HepG2 (cell line): ENCODE measurements around the gene VCPKMT. TPM values are rescaled to one million over a fixed set of nuclear protein-coding genes. Genes with fewer than 3 reads are reported as not detected.

Experiments
- ATAC-seq: fragments of 200-7000 bp; cut with Tn5 transposase; 3 replicates; pipeline ENCODE4 v1.9.1; 2020; ENCODE audit warnings: mild to moderate bottlenecking, moderate library complexity
- BruUV-seq: library from RNA; stranded (reverse); fragments of 400-500 nt; replicated peaks from 2 replicates; lab custom pipeline; 2021; lab: Mats Ljungman, UMichigan
- CTCF ChIA-PET: fragments of 300-600 bp; formaldehyde crosslinking; extraction: SDS; loops from one replicate; lab custom pipeline; 2021; ENCODE audit warnings: low total read pairs, inconsistent platforms, low intra/inter-chr PET ratio; lab: Yijun Ruan, JAX
- POLR2A ChIA-PET: fragments of 350-600 bp; sonication (Branson Sonifier 250); formaldehyde crosslinking; loops from one replicate; lab custom pipeline; 2020; ENCODE audit warnings: antibody characterized with exemption, inconsistent platforms; lab: Yijun Ruan, JAX
- DNase-seq: peaks from one replicate; pipeline ENCODE4 v3.0.0-alpha.2; 2015; ENCODE audit warnings: low spot score
- FAIRE-seq: peaks from 3 replicates; lab custom pipeline; 2011; peaks lifted over from hg19 to GRCh38; lab: Jason Lieb, UNC
- H2AFZ ChIP-seq: one replicate; pipeline ENCODE4 v1.6.1; 2011; ENCODE audit warnings: low read length, inconsistent platforms
- H3K27ac ChIP-seq: fragments of 300-600 bp; 3 replicates; pipeline ENCODE4 v1.8.0; 2011; ENCODE audit warnings: mixed run types, mild to moderate bottlenecking, mixed read lengths, low read length, inconsistent platforms; ENCODE audit not compliant: insufficient read depth; ENCODE audit errors: extremely low read length
- H3K27me3 ChIP-seq, 2 experiments: fragments of 200-600 bp in 1 of 2; 2 replicates in 1 of 2; 3 replicates in 1 of 2; pipeline versions ENCODE4 v1.6.0 to v1.8.0; 2011; ENCODE audit warnings: low read length in 2 of 2, mild to moderate bottlenecking in 2 of 2, moderate library complexity in 2 of 2, inconsistent platforms in 1 of 2; ENCODE audit not compliant: insufficient read depth in 2 of 2, control insufficient read depth in 1 of 2
- H3K36me3 ChIP-seq, 2 experiments: fragments of 200-600 bp in 1 of 2; replicated peaks in 1 of 2; 2 replicates in 1 of 2; 3 replicates in 1 of 2; pipeline versions ENCODE4 v1.5.1 to v1.8.0; 2011; ENCODE audit warnings: low read length in 2 of 2, inconsistent platforms in 1 of 2; ENCODE audit not compliant: insufficient read depth in 2 of 2, control insufficient read depth in 1 of 2
- H3K4me1 ChIP-seq: 2 replicates; pipeline ENCODE4 v1.5.1; 2012; ENCODE audit warnings: low read length, inconsistent platforms; ENCODE audit not compliant: insufficient read depth
- H3K4me2 ChIP-seq: 2 replicates; pipeline ENCODE4 v1.6.0; 2011; ENCODE audit warnings: low read depth, low read length, inconsistent platforms
- H3K4me3 ChIP-seq, 3 experiments: fragments of 200-600 bp in 1 of 3; sonication (generic), shearing (Covaris generic) in 1 of 3; replicated peaks in 1 of 3; 2 replicates each; pipeline ENCODE4 v1.5.1; 2011 to 2016; ENCODE audit warnings: low read length in 3 of 3, inconsistent platforms in 2 of 3, low read depth in 2 of 3, mild to moderate bottlenecking in 2 of 3, control low read depth in 1 of 3, mixed read lengths in 1 of 3; ENCODE audit not compliant: insufficient read depth in 1 of 3
- H3K79me2 ChIP-seq: one replicate; pipeline ENCODE4 v1.6.1; 2011; ENCODE audit warnings: low read length, inconsistent platforms; ENCODE audit not compliant: insufficient read depth
- H3K9ac ChIP-seq: 2 replicates; pipeline ENCODE4 v1.6.0; 2011; ENCODE audit warnings: mild to moderate bottlenecking, low read depth, low read length, inconsistent platforms; ENCODE audit not compliant: insufficient read depth
- H3K9me3 ChIP-seq: 2 replicates; pipeline ENCODE4 v1.5.1; 2012; ENCODE audit warnings: mild to moderate bottlenecking, low read length
- H4K20me1 ChIP-seq: 2 replicates; pipeline ENCODE4 v1.6.0; 2011; ENCODE audit warnings: inconsistent platforms, mild to moderate bottlenecking, low read length, moderate library complexity; ENCODE audit not compliant: insufficient read depth
- BRCA1 ChIP-seq: sonication (generic); formaldehyde crosslinking; IDR thresholded peaks from 2 replicates; pipeline ENCODE4 v1.4.0; 2020; ENCODE audit warnings: missing genetic modification reagents
- NFIB ChIP-seq: sonication (generic); formaldehyde crosslinking; IDR thresholded peaks from 2 replicates; pipeline ENCODE4 v1.9.0; 2021; ENCODE audit warnings: missing genetic modification reagents, mild to moderate bottlenecking, borderline replicate concordance
- PHB2 ChIP-seq: fragments of 450-650 bp; IDR thresholded peaks from 2 replicates; pipeline ENCODE4 v1.6.1; 2018; ENCODE audit not compliant: partially characterized antibody
- WGBS: methylation state at CpG from one replicate; pipeline ENCODE4 v1.1.6; 2017; ENCODE audit warnings: low lambda C conversion rate; 5-methylcytosine and 5-hydroxymethylcytosine counted together
- in situ Hi-C: cut with HindIII; loops from 2 replicates; pipeline ENCODE4 v1.10.0; 2017; ENCODE audit warnings: low pct_unique_long_range_greater_than_20kb; ENCODE audit not compliant: extremely low pct_ligation_motif_present
- intact Hi-C: fragments of 100-400 bp; cut with micrococcal nuclease; formaldehyde crosslinking; loops from one replicate; pipeline ENCODE4 v1.10.0; 2022; ENCODE audit not compliant: unreplicated experiment
- polyA plus RNA-seq, 8 experiments: library from polyadenylated mRNA; depleted of rRNA in 3 of 8; stranded (reverse) in 7 of 8; unstranded in 1 of 8; fragments of >200 nt; fragmentation: Illumina TruSeq in 4 of 8; extraction: Trizol in 4 of 8; gene quantifications; 2 replicates each; pipeline versions ENCODE4 v1.2.1 to v1.2.3, GENCODE V29; 2011 to 2016; ENCODE audit warnings: low read depth in 4 of 8, missing spikeins in 1 of 8, mixed read lengths in 1 of 8; ENCODE audit not compliant: insufficient read depth in 1 of 8
- total RNA-seq, 5 experiments: library from RNA; depleted of rRNA; stranded (reverse); fragments of >200 nt; fragmentation: Illumina TruSeq; extraction: Trizol; gene quantifications; 2 replicates each; pipeline ENCODE4 v1.2.3, GENCODE V29; 2016; ENCODE audit warnings: low read depth in 1 of 5
- TF ChIP-seq, protein P1 (sequence below): sonication (generic); formaldehyde crosslinking; IDR thresholded peaks from 2 replicates; pipeline ENCODE4 v1.5.1; 2020; ENCODE audit warnings: mild to moderate bottlenecking, missing genetic modification reagents
- TF ChIP-seq, protein P2 (sequence below): sonication (generic); formaldehyde crosslinking; IDR thresholded peaks from 2 replicates; pipeline ENCODE4 v1.4.0; 2020; ENCODE audit warnings: missing genetic modification reagents

VCPKMT gene
- total and polyA plus RNA-seq, 2 of the 13 experiments (the other 11 are each of a cell fraction or from before 2014, with no cell fraction given), result 3.9 to 5.4 TPM

- Histone ChIP-seq H3K27ac (no peak overlapping the region), H4K20me1 (no peaks in the 10 kb centered on the region), H3K4me2 (no peak overlapping the region), H3K4me1 (no peaks in the 10 kb centered on the region), H2AFZ (no peak overlapping the region), H3K9me3 (no peaks in the 10 kb centered on the region), H3K79me2 (no peaks in the 10 kb centered on the region), H3K4me3 (no peak overlapping the region), H3K36me3 (peaks cover 1 to 10% of the 10 kb centered on the region in 2 experiments; a peak in 1 of 5 replicates), H3K27me3 (no peaks in the 10 kb centered on the region), H3K9ac (no peak overlapping the region)
- FAIRE-seq, result no peak
- POLR2A ChIA-PET, result interaction anchor here (0.6 to 0.7 kb wide), 2 partner anchors 9 to 260 kb away, joined by 3 to 5 read pairs; no protein-coding TSS in a partner anchor
- DNase-seq, result no peak
- 98% methylated on average over 3 of the region's 3 CpGs for WGBS
- BruUV-seq, result no TSS peak
- no peak for ATAC-seq
- TF ChIP-seq BRCA1 (CRISPR knock-in tag) (no peak), PHB2 (no peak), NFIB (CRISPR knock-in tag) (no peak)
- TF ChIP-seq, protein P1, sequence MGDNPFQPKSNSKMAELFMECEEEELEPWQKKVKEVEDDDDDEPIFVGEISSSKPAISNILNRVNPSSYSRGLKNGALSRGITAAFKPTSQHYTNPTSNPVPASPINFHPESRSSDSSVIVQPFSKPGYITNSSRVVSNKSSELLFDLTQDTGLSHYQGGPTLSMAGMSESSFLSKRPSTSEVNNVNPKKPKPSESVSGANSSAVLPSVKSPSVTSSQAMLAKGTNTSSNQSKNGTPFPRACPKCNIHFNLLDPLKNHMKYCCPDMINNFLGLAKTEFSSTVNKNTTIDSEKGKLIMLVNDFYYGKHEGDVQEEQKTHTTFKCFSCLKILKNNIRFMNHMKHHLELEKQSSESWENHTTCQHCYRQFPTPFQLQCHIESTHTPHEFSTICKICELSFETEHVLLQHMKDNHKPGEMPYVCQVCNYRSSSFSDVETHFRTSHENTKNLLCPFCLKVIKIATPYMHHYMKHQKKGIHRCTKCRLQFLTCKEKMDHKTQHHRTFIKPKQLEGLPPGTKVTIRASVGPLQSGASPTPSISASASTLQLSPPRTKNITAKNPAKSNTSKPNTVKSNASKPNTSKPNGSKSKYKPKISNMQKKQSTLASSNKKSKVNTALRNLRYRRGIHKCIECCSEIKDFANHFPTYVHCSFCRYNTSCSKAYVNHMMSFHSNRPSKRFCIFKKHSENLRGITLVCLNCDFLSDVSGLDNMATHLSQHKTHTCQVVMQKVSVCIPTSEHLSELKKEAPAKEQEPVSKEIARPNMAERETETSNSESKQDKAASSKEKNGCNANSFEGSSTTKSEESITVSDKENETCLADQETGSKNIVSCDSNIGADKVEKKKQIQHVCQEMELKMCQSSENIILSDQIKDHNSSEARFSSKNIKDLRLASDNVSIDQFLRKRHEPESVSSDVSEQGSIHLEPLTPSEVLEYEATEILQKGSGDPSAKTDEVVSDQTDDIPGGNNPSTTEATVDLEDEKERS (CRISPR knock-in tag), result no peak
- TF ChIP-seq, protein P2, sequence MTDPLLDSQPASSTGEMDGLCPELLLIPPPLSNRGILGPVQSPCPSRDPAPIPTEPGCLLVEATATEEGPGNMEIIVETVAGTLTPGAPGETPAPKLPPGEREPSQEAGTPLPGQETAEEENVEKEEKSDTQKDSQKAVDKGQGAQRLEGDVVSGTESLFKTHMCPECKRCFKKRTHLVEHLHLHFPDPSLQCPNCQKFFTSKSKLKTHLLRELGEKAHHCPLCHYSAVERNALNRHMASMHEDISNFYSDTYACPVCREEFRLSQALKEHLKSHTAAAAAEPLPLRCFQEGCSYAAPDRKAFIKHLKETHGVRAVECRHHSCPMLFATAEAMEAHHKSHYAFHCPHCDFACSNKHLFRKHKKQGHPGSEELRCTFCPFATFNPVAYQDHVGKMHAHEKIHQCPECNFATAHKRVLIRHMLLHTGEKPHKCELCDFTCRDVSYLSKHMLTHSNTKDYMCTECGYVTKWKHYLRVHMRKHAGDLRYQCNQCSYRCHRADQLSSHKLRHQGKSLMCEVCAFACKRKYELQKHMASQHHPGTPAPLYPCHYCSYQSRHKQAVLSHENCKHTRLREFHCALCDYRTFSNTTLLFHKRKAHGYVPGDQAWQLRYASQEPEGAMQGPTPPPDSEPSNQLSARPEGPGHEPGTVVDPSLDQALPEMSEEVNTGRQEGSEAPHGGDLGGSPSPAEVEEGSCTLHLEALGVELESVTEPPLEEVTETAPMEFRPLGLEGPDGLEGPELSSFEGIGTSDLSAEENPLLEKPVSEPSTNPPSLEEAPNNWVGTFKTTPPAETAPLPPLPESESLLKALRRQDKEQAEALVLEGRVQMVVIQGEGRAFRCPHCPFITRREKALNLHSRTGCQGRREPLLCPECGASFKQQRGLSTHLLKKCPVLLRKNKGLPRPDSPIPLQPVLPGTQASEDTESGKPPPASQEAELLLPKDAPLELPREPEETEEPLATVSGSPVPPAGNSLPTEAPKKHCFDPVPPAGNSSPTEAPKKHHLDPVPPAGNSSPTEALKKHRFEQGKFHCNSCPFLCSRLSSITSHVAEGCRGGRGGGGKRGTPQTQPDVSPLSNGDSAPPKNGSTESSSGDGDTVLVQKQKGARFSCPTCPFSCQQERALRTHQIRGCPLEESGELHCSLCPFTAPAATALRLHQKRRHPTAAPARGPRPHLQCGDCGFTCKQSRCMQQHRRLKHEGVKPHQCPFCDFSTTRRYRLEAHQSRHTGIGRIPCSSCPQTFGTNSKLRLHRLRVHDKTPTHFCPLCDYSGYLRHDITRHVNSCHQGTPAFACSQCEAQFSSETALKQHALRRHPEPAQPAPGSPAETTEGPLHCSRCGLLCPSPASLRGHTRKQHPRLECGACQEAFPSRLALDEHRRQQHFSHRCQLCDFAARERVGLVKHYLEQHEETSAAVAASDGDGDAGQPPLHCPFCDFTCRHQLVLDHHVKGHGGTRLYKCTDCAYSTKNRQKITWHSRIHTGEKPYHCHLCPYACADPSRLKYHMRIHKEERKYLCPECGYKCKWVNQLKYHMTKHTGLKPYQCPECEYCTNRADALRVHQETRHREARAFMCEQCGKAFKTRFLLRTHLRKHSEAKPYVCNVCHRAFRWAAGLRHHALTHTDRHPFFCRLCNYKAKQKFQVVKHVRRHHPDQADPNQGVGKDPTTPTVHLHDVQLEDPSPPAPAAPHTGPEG (CRISPR knock-in tag), result no peak
- in situ Hi-C loops, result no loop called here
- intact Hi-C loops, result no loop called here
- CTCF ChIA-PET, result no interaction called here
These were observed 6.7 kb upstream of the VCPKMT start for GRCh38 chr14:50123062-50123461.
